K562 (cell line): ENCODE measurements around the gene ACSS2. TPM values are rescaled to one million over a fixed set of nuclear protein-coding genes. Genes with fewer than 3 reads are reported as not detected.
A peak's percentile ranks its signal among the peaks of the same experiment; 100 is the strongest.

Experiments used
- AFF4 ChIP-seq: sonication (generic); formaldehyde crosslinking; IDR thresholded peaks from 2 replicates; pipeline ENCODE4 v1.8.0; 2023; ENCODE audit warnings: mild to moderate bottlenecking, missing genetic modification reagents
- DEAF1 ChIP-seq: fragments of 450-650 bp; formaldehyde crosslinking; IDR thresholded peaks from 2 replicates; pipeline ENCODE4 v1.4.0; 2020; ENCODE audit warnings: mild to moderate bottlenecking, moderate library complexity
- E2F3 ChIP-seq: fragments of 250-450 bp; sonication (Bioruptor Pico); IDR thresholded peaks from 2 replicates; pipeline ENCODE4 v1.4.0; 2020; ENCODE audit warnings: mild to moderate bottlenecking
- GABPB1 ChIP-seq: sonication (generic); formaldehyde crosslinking; IDR thresholded peaks from 2 replicates; pipeline ENCODE4 v1.8.0; 2022; ENCODE audit warnings: mild to moderate bottlenecking, missing genetic modification reagents
- HOXB6 ChIP-seq: fragments of 250-450 bp; sonication (Bioruptor Pico); IDR thresholded peaks from 2 replicates; pipeline ENCODE4 v1.5.1; 2022; ENCODE audit warnings: mild to moderate bottlenecking, borderline replicate concordance
- HSF4 ChIP-seq: fragments of 250-450 bp; sonication (Bioruptor Pico); IDR thresholded peaks from 2 replicates; pipeline ENCODE4 v2.1.2; 2022; ENCODE audit warnings: mild to moderate bottlenecking, moderate library complexity, borderline replicate concordance
- JUN ChIP-seq, 2 experiments: sonication (generic) in 1 of 2; formaldehyde crosslinking in 1 of 2; IDR thresholded peaks; 2 replicates each; pipeline versions ENCODE4 v1.6.1 to v1.8.0; 2012 to 2022; ENCODE audit warnings: borderline replicate concordance in 2 of 2, mild to moderate bottlenecking in 2 of 2, improper control_type of control experiment in 1 of 2, low read depth in 1 of 2, low read length in 1 of 2, missing genetic modification reagents in 1 of 2
- KDM1A ChIP-seq, 2 experiments: fragments of 450-650 bp; IDR thresholded peaks; 2 replicates each; pipeline ENCODE4 v1.6.1; 2016; ENCODE audit warnings: mild to moderate bottlenecking in 2 of 2
- PCBP2 ChIP-seq: fragments of 200-400 bp; formaldehyde crosslinking; IDR thresholded peaks from 2 replicates; pipeline ENCODE4 v1.6.1; 2018; ENCODE audit warnings: low read length, low read depth, mild to moderate bottlenecking, moderate library complexity; ENCODE audit not compliant: poor library complexity, severe bottlenecking
- PML ChIP-seq: IDR thresholded peaks from 2 replicates; pipeline ENCODE4 v1.6.1; 2012; ENCODE audit warnings: low read length, inconsistent platforms
- TOE1 ChIP-seq, 2 experiments: fragments of 450-650 bp in 1 of 2; sonication (generic) in 1 of 2; formaldehyde crosslinking in 1 of 2; IDR thresholded peaks; 2 replicates each; pipeline versions ENCODE4 v1.7.1 to v1.8.0; 2016 to 2022; ENCODE audit warnings: borderline replicate concordance in 2 of 2, mild to moderate bottlenecking in 2 of 2, antibody characterized with exemption in 1 of 2, inconsistent platforms in 1 of 2, low read depth in 1 of 2, missing genetic modification reagents in 1 of 2, moderate library complexity in 1 of 2
- ZFPM2 ChIP-seq: fragments of 250-450 bp; sonication (Bioruptor Pico); IDR thresholded peaks from 2 replicates; pipeline ENCODE4 v1.5.1; 2022; ENCODE audit warnings: mild to moderate bottlenecking
- ZNF583 ChIP-seq: fragments of 250-450 bp; sonication (Bioruptor Pico); IDR thresholded peaks from 2 replicates; pipeline ENCODE4 v1.4.0; 2020
- ZNF764 ChIP-seq: fragments of 250-450 bp; sonication (Bioruptor Pico); IDR thresholded peaks from 2 replicates; pipeline ENCODE4 v1.4.0; 2020; ENCODE audit warnings: low read depth, mild to moderate bottlenecking, moderate library complexity
- ZNF780A ChIP-seq: fragments of 250-450 bp; sonication (Bioruptor Pico); IDR thresholded peaks from 2 replicates; pipeline ENCODE4 v1.5.0; 2021; ENCODE audit warnings: mild to moderate bottlenecking
- polyA plus RNA-seq, 8 experiments: library from polyadenylated mRNA; depleted of rRNA in 4 of 8; stranded (reverse) in 5 of 8; unstranded in 3 of 8; fragments of >200 nt; fragmentation: Nextera tagmentation in 2 of 8; fragmentation: Illumina TruSeq in 1 of 8; extraction: Ambion mirVana in 2 of 8; extraction: Trizol in 1 of 8; gene quantifications; 2 replicates each; pipeline versions ENCODE4 v1.2.1 to v1.2.3, GENCODE V29; 2011 to 2014; ENCODE audit warnings: inconsistent platforms in 1 of 8, missing spikeins in 1 of 8
- total RNA-seq, 7 experiments: library from RNA; depleted of rRNA in 6 of 7; stranded (reverse); fragments of >200 nt in 6 of 7; fragmentation: Illumina TruSeq in 2 of 7; extraction: Trizol in 2 of 7; gene quantifications; 2 replicates each; pipeline versions ENCODE4 v1.2.1 to v1.2.3, GENCODE V29; 2011 to 2021; ENCODE audit warnings: low replicate concordance in 1 of 7
- TF ChIP-seq, protein P1 (sequence below): IDR thresholded peaks from 2 replicates; pipeline ENCODE4 v1.6.1; 2014; ENCODE audit warnings: antibody characterized with exemption
- TF ChIP-seq, protein P2 (sequence below): fragments of 450-650 bp; IDR thresholded peaks from 2 replicates; pipeline ENCODE4 v1.6.1; 2014; ENCODE audit warnings: low read depth, mild to moderate bottlenecking, moderate library complexity, borderline replicate concordance

Gene ACSS2
- total and polyA plus RNA-seq, 9 of the 15 experiments (the other 6 are each of a cell fraction or from before 2014, with no cell fraction given): 21.9 to 246 (median 66.2) TPM

DNA sequence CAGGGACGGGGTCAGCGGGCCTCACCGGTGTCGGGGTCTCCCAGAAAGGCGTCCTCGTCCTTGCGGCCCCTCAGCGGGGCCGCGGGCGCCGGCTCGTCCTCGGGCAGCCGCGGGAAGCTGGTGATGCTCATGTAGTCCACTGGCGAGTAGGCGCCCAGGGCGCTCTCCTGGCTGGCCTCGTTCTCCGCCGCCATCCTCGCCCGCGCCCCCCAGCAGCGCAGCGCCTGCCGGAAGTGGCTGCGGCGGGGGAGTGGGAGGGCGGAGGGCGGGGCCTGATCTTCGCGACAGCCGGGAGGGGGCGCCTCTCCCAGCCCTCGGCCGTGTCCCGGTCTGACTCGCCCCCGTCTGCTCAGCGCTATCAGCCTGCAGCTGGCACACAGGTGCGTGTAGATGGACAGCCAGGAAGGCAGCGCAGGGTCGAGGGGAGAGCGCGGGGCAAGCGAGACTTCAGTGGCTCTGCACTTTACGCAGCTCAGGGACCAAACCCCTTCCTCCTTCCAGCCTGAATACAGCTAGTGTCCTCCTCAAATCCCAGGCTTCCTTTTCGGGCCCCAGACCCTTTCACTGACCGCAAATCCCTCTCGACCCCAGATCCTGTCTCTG lies 3.7 kb upstream of the ACSS2 start, which contains the start of gene GGT7 (continued):
- TF ChIP-seq TOE1 (IDR thresholded peaks at IDR 0.05; ENCODE audit: borderline replicate concordance) (no peak; the same call in 1 of the 2 replicates), TOE1 (CRISPR knock-in tag; IDR thresholded peaks at IDR 0.05; ENCODE audit: borderline replicate concordance, low read depth) (no peak), HSF4 (CRISPR knock-in tag) (no peak), AFF4 (CRISPR knock-in tag) (no peak), GABPB1 (peak; percentile 91), ZNF764 (no peak), KDM1A (IDR thresholded peaks at IDR 0.05) (no peak; a peak in 1 of 4 replicates), PML (no peak; the same call in 1 of the 2 replicates), JUN (IDR thresholded peaks at IDR 0.05; ENCODE audit: borderline replicate concordance, low read depth, low read length) (no peak), JUN (CRISPR knock-in tag; IDR thresholded peaks at IDR 0.05; ENCODE audit: borderline replicate concordance) (0 out of 2 replicates have a peak, but pooled peaks have one; percentile 51), ZFPM2 (CRISPR knock-in tag) (no peak), ZNF583 (CRISPR knock-in tag) (no peak), ZNF780A (CRISPR knock-in tag) (no peak), PCBP2 (no peak), DEAF1 (CRISPR knock-in tag) (no peak), HOXB6 (CRISPR knock-in tag) (no peak), E2F3 (CRISPR knock-in tag) (no peak)
- TF ChIP-seq, protein P1, sequence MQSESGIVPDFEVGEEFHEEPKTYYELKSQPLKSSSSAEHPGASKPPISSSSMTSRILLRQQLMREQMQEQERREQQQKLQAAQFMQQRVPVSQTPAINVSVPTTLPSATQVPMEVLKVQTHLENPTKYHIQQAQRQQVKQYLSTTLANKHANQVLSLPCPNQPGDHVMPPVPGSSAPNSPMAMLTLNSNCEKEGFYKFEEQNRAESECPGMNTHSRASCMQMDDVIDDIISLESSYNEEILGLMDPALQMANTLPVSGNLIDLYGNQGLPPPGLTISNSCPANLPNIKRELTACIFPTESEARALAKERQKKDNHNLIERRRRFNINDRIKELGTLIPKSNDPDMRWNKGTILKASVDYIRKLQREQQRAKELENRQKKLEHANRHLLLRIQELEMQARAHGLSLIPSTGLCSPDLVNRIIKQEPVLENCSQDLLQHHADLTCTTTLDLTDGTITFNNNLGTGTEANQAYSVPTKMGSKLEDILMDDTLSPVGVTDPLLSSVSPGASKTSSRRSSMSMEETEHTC: no peak
- TF ChIP-seq, protein P2, sequence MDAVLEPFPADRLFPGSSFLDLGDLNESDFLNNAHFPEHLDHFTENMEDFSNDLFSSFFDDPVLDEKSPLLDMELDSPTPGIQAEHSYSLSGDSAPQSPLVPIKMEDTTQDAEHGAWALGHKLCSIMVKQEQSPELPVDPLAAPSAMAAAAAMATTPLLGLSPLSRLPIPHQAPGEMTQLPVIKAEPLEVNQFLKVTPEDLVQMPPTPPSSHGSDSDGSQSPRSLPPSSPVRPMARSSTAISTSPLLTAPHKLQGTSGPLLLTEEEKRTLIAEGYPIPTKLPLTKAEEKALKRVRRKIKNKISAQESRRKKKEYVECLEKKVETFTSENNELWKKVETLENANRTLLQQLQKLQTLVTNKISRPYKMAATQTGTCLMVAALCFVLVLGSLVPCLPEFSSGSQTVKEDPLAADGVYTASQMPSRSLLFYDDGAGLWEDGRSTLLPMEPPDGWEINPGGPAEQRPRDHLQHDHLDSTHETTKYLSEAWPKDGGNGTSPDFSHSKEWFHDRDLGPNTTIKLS: peak; percentile 35; the same call in 1 of the 2 replicates
